GM12872 (cell line): Measurements from ENCODE around the gene DRG2.

Experiments
- CTCF ChIP-seq: IDR thresholded peaks from 3 replicates; pipeline ENCODE4 v1.5.1; 2011; ENCODE audit warnings: low read depth, mild to moderate bottlenecking, low read length, moderate library complexity; ENCODE audit not compliant: insufficient read depth

Gene DRG2

GRCh38 chr17:18079543-18079942, 8.2 kb upstream of the DRG2 start:
- TF ChIP-seq CTCF: no peak

- TF ChIP-seq CTCF: no peak
These were observed 3.5 kb upstream of the DRG2 start for GRCh38 chr17:18084256-18084655.

- no peak for TF ChIP-seq CTCF
These were observed 1.9 kb downstream of the DRG2 start for GRCh38 chr17:18089613-18090012.

- peak; percentile 55 for TF ChIP-seq CTCF
These were observed 6.1 kb downstream of the DRG2 start for GRCh38 chr17:18093616-18094408.

GRCh38 chr17:18094409-18094807, 6.7 kb downstream of the DRG2 start:
- TF ChIP-seq CTCF: no peak

- TF ChIP-seq CTCF: no peak
These were observed 11.8 kb downstream of the DRG2 start for GRCh38 chr17:18099516-18099915.

- no peak for TF ChIP-seq CTCF
These were observed 12.9 kb downstream of the DRG2 start for GRCh38 chr17:18100616-18101015.
